NCI-H2227 (cell line): ENCODE measurements around the gene ASB12.

Source experiments
- DNase-seq: peaks from one replicate; lab custom pipeline; 2025; ENCODE audit not compliant: unreplicated experiment; lab: John Stamatoyannopoulos, UW

Gene ASB12

DNA sequence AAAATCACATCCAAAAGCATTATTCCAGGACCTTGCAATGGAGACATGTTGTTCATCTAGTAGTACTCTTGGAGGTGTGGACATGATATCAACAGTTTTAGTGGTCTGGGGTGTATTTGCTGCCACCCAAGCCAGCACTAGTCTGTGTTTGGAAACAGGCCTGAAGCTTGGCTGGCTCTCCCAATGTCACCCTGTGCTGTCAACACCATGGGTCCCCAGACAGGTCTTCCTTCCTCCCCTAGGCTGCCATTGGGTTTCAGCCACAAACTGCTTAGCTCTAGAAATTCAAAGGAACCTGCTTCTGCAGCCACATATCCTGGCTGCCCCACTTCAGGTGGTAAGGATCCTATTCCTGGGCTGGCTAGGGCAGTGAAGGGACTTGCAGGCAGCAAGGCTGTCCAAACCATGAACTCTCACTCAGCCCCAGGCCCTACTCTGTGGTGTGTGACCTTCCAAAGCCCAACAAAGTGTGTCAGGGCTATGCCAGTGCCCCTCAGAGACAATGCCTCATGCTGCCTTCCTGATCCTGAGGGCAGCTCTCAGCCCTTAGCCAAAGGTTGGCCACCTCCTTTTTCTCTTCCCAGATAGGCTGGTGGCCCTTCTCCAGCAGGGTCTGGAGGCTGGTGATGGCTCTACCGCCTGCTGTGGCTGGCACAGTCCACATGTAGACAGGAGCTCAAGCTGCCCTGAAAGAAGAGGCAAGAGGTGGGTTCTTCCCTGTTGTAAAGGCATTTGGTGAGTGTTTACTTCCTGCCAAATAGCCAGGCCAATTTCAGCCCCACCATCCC, 43.2 kb downstream of the ASB12 start:
- no peak for DNase-seq

DNA sequence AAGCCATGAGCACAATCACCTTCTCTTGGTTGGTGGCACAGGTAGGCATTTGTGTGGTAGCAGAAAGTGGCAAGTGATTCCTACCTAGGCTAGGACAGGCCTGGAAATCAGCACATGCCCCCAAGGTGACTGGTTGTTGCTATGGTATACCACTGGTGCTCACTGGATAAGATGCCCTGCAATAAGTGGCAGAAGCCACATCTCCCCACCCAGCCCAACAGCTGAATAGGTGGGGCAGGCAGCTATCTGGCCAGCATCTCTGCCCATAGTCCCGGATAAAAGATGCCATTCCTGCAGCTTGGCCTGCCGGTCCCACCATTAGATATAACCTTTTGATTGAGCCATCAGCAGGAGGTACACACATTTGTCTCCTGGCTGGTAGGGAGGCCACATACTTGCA, 46.0 kb downstream of the ASB12 start:
- DNase-seq, result no peak

DNA sequence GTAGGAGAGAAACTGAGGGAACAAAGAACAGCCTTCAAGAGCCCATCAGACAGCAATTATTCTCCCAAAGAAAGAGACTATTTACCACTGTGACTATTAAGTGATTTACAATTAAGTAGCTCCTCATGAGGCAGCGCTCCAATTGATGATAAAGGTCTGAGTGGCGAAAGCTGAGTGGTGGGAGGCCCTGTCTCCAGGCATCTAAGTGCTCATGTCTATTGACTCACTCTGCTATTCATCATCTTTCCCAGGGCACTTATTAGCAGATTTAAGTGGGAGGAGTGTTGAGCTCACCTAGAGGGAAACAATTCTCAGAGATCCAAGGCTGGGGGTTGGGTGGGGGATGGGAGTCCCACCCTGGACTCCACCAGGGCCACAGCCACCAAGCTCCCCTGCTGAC, 48.2 kb downstream of the ASB12 start:
- DNase-seq, result peak; percentile 57

DNA sequence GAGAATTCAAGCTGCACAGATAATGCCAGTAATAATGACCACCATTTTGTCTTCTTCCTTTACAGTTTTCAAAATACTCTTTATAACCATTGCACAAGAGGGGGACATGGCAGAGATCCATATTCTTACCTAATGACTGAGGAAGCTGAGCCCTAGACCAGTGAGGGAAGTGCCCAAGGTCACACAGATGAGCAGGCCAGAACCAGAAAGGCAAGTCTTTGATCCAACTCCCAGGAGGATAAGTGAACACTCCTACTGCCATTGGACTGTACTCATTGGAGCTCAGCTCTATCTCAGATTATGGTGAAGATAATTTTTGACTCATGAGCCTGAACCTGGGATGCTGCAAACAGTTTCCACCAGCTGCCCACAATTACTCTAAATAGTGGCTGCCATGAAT, 53.5 kb downstream of the ASB12 start:
- DNase-seq, result no peak
